HepG2 (cell line): ENCODE measurements around the gene ATAD1. TPM values are rescaled to one million over a fixed set of nuclear protein-coding genes. Genes with fewer than 3 reads are reported as not detected.
A peak's percentile ranks its signal among the peaks of the same experiment; 100 is the strongest.

Experiments
- AKAP8 ChIP-seq: sonication (generic); formaldehyde crosslinking; IDR thresholded peaks from 2 replicates; pipeline ENCODE4 v1.5.1; 2020; ENCODE audit warnings: mild to moderate bottlenecking, missing genetic modification reagents
- NCOA1 ChIP-seq: sonication (generic); formaldehyde crosslinking; IDR thresholded peaks from 2 replicates; pipeline ENCODE4 v1.9.0; 2021; ENCODE audit warnings: missing genetic modification reagents
- NFKB2 ChIP-seq: sonication (generic); formaldehyde crosslinking; IDR thresholded peaks from 2 replicates; pipeline ENCODE4 v1.4.0; 2020; ENCODE audit warnings: missing genetic modification reagents, borderline replicate concordance
- NR2C2 ChIP-seq: sonication (generic); formaldehyde crosslinking; IDR thresholded peaks from 2 replicates; pipeline ENCODE4 v1.4.0; 2020; ENCODE audit warnings: missing genetic modification reagents, mild to moderate bottlenecking, moderate library complexity, borderline replicate concordance
- PAF1 ChIP-seq: IDR thresholded peaks from 2 replicates; pipeline ENCODE4 v1.6.1; 2016; ENCODE audit warnings: missing genetic modification reagents, missing compliant biosample characterization
- PHF8 ChIP-seq: sonication (generic); formaldehyde crosslinking; IDR thresholded peaks from 2 replicates; pipeline ENCODE4 v1.5.0; 2020; ENCODE audit warnings: missing genetic modification reagents
- SMARCC2 ChIP-seq: fragments of 450-650 bp; IDR thresholded peaks from 2 replicates; pipeline ENCODE4 v1.6.1; 2017; ENCODE audit warnings: antibody characterized with exemption, mild to moderate bottlenecking
- ZEB1 ChIP-seq: IDR thresholded peaks from 2 replicates; pipeline ENCODE4 v1.6.1; 2012; ENCODE audit warnings: mild to moderate bottlenecking, low read depth, inconsistent platforms; ENCODE audit not compliant: insufficient replicate concordance
- ZNF577 ChIP-seq: sonication (generic); formaldehyde crosslinking; IDR thresholded peaks from 2 replicates; pipeline ENCODE4 v1.4.0; 2020; ENCODE audit warnings: mild to moderate bottlenecking, low read depth, missing genetic modification reagents, borderline replicate concordance
- ZSCAN31 ChIP-seq: sonication (generic); formaldehyde crosslinking; IDR thresholded peaks from 2 replicates; pipeline ENCODE4 v1.5.0; 2020; ENCODE audit warnings: low read depth, mild to moderate bottlenecking, missing genetic modification reagents
- polyA plus RNA-seq, 8 experiments: library from polyadenylated mRNA; depleted of rRNA in 3 of 8; stranded (reverse) in 7 of 8; unstranded in 1 of 8; fragments of >200 nt; fragmentation: Illumina TruSeq in 4 of 8; extraction: Trizol in 4 of 8; gene quantifications; 2 replicates each; pipeline versions ENCODE4 v1.2.1 to v1.2.3, GENCODE V29; 2011 to 2016; ENCODE audit warnings: low read depth in 4 of 8, missing spikeins in 1 of 8, mixed read lengths in 1 of 8; ENCODE audit not compliant: insufficient read depth in 1 of 8
- total RNA-seq, 5 experiments: library from RNA; depleted of rRNA; stranded (reverse); fragments of >200 nt; fragmentation: Illumina TruSeq; extraction: Trizol; gene quantifications; 2 replicates each; pipeline ENCODE4 v1.2.3, GENCODE V29; 2016; ENCODE audit warnings: low read depth in 1 of 5
- TF ChIP-seq, protein P1 (sequence below): sonication (generic); formaldehyde crosslinking; IDR thresholded peaks from 2 replicates; pipeline ENCODE4 v1.5.0; 2020; ENCODE audit warnings: mild to moderate bottlenecking, missing genetic modification reagents, borderline replicate concordance
- TF ChIP-seq, protein P2 (sequence below): IDR thresholded peaks from 2 replicates; pipeline ENCODE4 v1.6.1; 2016; ENCODE audit warnings: low read depth
- TF ChIP-seq, protein P3 (sequence below): sonication (generic); formaldehyde crosslinking; conservative IDR thresholded peaks from 2 replicates; pipeline ENCODE4 v1.8.1; 2023; ENCODE audit warnings: missing genetic modification reagents
- TF ChIP-seq, protein P4 (sequence below): sonication (generic); formaldehyde crosslinking; IDR thresholded peaks from 2 replicates; pipeline ENCODE4 v1.8.1; 2023; ENCODE audit warnings: mild to moderate bottlenecking, inconsistent platforms, moderate library complexity, missing genetic modification reagents, borderline replicate concordance

ATAD1 gene
- total and polyA plus RNA-seq, 2 of the 13 experiments (the other 11 are each of a cell fraction or from before 2014, with no cell fraction given): 14.9 to 28.2 TPM

DNA sequence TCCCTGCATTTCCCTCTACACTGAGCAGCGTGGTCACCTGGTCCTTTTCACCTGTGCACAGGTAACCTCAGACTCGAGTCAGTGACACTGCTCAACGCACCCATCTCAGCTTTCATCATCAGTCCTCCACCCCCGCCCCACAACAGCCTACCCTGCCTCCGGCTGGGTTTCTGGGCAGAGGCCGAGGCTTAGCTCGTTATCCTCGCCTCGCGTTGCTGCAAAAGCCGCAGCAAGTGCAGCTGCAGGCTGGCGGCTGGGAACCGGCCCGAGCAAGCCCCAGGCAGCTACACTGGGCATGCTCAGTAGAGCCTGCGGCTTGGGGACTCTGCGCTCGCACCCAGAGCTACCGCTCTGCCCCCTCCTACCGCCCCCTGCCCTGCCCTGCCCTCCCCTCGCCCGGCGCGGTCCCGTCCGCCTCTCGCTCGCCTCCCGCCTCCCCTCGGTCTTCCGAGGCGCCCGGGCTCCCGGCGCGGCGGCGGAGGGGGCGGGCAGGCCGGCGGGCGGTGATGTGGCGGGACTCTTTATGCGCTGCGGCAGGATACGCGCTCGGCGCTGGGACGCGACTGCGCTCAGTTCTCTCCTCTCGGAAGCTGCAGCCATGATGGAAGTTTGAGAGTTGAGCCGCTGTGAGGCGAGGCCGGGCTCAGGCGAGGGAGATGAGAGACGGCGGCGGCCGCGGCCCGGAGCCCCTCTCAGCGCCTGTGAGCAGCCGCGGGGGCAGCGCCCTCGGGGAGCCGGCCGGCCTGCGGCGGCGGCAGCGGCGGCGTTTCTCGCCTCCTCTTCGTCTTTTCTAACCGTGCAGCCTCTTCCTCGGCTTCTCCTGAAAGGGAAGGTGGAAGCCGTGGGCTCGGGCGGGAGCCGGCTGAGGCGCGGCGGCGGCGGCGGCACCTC, 45.3 kb upstream of the ATAD1 start, which contains the start of the genes KLLN and PTEN (continued):
- TF ChIP-seq, protein P1, sequence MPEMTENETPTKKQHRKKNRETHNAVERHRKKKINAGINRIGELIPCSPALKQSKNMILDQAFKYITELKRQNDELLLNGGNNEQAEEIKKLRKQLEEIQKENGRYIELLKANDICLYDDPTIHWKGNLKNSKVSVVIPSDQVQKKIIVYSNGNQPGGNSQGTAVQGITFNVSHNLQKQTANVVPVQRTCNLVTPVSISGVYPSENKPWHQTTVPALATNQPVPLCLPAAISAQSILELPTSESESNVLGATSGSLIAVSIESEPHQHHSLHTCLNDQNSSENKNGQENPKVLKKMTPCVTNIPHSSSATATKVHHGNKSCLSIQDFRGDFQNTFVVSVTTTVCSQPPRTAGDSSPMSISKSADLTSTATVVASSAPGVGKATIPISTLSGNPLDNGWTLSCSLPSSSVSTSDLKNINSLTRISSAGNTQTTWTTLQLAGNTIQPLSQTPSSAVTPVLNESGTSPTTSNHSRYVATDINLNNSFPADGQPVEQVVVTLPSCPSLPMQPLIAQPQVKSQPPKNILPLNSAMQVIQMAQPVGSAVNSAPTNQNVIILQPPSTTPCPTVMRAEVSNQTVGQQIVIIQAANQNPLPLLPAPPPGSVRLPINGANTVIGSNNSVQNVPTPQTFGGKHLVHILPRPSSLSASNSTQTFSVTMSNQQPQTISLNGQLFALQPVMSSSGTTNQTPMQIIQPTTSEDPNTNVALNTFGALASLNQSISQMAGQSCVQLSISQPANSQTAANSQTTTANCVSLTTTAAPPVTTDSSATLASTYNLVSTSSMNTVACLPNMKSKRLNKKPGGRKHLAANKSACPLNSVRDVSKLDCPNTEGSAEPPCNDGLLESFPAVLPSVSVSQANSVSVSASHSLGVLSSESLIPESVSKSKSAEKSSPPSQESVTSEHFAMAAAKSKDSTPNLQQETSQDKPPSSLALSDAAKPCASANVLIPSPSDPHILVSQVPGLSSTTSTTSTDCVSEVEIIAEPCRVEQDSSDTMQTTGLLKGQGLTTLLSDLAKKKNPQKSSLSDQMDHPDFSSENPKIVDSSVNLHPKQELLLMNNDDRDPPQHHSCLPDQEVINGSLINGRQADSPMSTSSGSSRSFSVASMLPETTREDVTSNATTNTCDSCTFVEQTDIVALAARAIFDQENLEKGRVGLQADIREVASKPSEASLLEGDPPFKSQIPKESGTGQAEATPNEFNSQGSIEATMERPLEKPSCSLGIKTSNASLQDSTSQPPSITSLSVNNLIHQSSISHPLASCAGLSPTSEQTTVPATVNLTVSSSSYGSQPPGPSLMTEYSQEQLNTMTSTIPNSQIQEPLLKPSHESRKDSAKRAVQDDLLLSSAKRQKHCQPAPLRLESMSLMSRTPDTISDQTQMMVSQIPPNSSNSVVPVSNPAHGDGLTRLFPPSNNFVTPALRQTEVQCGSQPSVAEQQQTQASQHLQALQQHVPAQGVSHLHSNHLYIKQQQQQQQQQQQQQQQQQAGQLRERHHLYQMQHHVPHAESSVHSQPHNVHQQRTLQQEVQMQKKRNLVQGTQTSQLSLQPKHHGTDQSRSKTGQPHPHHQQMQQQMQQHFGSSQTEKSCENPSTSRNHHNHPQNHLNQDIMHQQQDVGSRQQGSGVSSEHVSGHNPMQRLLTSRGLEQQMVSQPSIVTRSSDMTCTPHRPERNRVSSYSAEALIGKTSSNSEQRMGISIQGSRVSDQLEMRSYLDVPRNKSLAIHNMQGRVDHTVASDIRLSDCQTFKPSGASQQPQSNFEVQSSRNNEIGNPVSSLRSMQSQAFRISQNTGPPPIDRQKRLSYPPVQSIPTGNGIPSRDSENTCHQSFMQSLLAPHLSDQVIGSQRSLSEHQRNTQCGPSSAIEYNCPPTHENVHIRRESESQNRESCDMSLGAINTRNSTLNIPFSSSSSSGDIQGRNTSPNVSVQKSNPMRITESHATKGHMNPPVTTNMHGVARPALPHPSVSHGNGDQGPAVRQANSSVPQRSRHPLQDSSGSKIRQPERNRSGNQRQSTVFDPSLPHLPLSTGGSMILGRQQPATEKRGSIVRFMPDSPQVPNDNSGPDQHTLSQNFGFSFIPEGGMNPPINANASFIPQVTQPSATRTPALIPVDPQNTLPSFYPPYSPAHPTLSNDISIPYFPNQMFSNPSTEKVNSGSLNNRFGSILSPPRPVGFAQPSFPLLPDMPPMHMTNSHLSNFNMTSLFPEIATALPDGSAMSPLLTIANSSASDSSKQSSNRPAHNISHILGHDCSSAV (CRISPR knock-in tag): no peak
- 0 out of 2 replicates have a peak, but pooled peaks have one; percentile 58 for TF ChIP-seq ZNF577 (CRISPR knock-in tag)
- TF ChIP-seq, protein P2, sequence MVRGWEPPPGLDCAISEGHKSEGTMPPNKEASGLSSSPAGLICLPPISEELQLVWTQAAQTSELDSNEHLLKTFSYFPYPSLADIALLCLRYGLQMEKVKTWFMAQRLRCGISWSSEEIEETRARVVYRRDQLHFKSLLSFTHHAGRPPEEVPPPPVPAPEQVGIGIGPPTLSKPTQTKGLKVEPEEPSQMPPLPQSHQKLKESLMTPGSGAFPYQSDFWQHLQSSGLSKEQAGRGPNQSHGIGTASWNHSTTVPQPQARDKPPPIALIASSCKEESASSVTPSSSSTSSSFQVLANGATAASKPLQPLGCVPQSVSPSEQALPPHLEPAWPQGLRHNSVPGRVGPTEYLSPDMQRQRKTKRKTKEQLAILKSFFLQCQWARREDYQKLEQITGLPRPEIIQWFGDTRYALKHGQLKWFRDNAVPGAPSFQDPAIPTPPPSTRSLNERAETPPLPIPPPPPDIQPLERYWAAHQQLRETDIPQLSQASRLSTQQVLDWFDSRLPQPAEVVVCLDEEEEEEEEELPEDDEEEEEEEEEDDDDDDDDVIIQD: peak; percentile 89
- no peak for TF ChIP-seq SMARCC2
- TF ChIP-seq, protein P3, sequence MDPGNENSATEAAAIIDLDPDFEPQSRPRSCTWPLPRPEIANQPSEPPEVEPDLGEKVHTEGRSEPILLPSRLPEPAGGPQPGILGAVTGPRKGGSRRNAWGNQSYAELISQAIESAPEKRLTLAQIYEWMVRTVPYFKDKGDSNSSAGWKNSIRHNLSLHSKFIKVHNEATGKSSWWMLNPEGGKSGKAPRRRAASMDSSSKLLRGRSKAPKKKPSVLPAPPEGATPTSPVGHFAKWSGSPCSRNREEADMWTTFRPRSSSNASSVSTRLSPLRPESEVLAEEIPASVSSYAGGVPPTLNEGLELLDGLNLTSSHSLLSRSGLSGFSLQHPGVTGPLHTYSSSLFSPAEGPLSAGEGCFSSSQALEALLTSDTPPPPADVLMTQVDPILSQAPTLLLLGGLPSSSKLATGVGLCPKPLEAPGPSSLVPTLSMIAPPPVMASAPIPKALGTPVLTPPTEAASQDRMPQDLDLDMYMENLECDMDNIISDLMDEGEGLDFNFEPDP (CRISPR knock-in tag): no peak
- peak; percentile 48; the same call in 1 of the 2 replicates for TF ChIP-seq NFKB2 (CRISPR knock-in tag)
- no peak for TF ChIP-seq NCOA1 (CRISPR knock-in tag)
- TF ChIP-seq ZEB1: peak; percentile 94
- no peak for TF ChIP-seq AKAP8 (CRISPR knock-in tag)
- TF ChIP-seq PAF1 (CRISPR knock-in tag): no peak
- peak; percentile 51 for TF ChIP-seq PHF8 (CRISPR knock-in tag)
- peak; percentile 79 for TF ChIP-seq ZSCAN31 (CRISPR knock-in tag)
- TF ChIP-seq, protein P4, sequence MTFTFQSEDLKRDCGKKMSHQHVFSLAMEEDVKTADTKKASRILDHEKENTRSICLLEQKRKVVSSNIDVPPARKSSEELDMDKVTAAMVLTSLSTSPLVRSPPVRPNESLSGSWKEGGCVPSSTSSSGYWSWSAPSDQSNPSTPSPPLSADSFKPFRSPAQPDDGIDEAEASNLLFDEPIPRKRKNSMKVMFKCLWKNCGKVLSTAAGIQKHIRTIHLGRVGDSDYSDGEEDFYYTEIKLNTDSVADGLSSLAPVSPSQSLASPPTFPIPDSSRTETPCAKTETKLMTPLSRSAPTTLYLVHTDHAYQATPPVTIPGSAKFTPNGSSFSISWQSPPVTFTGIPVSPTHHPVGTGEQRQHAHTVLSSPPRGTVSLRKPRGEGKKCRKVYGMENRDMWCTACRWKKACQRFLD (CRISPR knock-in tag): no peak
- TF ChIP-seq NR2C2 (CRISPR knock-in tag): peak; percentile 74
